ENCODE measurements around the gene ARHGAP10.
"Not testable (repeated sequence)": the region's sequence is repeated elsewhere in the genome, so short reads cannot be mapped to it uniquely, and the experiment has no call there.

DNA sequence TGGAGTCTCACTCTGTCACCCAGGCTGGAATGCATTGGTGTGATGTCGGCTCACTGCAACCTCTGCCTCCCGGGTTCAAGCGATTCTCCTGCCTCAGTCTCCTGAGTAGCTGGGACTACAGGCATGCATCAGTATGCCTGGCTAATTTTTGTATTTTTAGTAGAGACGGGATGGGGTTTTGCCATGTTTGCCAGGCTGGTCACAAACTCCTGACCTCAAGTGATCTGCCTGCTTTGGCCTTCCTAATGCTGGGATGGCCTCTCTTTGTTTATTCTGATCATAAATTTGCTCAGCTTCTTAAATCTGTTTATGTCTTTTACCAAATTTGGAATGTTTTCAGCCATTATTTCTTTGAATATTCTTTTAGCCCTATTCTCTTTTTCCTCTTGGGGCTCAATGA, 67.2 kb downstream of the ARHGAP10 start:
- TF ChIP-seq, protein P1, sequence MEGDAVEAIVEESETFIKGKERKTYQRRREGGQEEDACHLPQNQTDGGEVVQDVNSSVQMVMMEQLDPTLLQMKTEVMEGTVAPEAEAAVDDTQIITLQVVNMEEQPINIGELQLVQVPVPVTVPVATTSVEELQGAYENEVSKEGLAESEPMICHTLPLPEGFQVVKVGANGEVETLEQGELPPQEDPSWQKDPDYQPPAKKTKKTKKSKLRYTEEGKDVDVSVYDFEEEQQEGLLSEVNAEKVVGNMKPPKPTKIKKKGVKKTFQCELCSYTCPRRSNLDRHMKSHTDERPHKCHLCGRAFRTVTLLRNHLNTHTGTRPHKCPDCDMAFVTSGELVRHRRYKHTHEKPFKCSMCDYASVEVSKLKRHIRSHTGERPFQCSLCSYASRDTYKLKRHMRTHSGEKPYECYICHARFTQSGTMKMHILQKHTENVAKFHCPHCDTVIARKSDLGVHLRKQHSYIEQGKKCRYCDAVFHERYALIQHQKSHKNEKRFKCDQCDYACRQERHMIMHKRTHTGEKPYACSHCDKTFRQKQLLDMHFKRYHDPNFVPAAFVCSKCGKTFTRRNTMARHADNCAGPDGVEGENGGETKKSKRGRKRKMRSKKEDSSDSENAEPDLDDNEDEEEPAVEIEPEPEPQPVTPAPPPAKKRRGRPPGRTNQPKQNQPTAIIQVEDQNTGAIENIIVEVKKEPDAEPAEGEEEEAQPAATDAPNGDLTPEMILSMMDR (IDR thresholded peaks at IDR 0.05): not testable (repeated sequence)
- not testable (repeated sequence) for TF ChIP-seq POLR2A (IDR thresholded peaks at IDR 0.05)
